SW480 (cell line): ENCODE data around the gene STEAP3.

Source experiments
- DNase-seq: peaks from one replicate; pipeline ENCODE4 v3.0.0-alpha.2; 2016; ENCODE audit warnings: low spot score

Gene STEAP3

GRCh38 chr2:119246884-119247843 is 23.5 kb downstream of the STEAP3 start:
- DNase-seq = no peak

GRCh38 chr2:119247844-119248271 is 24.2 kb downstream of the STEAP3 start:
- no peak for DNase-seq

GRCh38 chr2:119248311-119248710 is 24.7 kb downstream of the STEAP3 start:
- DNase-seq = no peak

GRCh38 chr2:119248751-119249150 is 25.1 kb downstream of the STEAP3 start:
- no peak for DNase-seq

- no peak for DNase-seq
Observed at GRCh38 chr2:119249311-119249710, 25.7 kb downstream of the STEAP3 start.

- DNase-seq = no peak
Observed at GRCh38 chr2:119249855-119250717, 26.5 kb downstream of the STEAP3 start.

GRCh38 chr2:119250718-119251290 is 27.2 kb downstream of the STEAP3 start:
- no peak for DNase-seq

- no peak for DNase-seq
Observed at GRCh38 chr2:119251652-119252051, 28.0 kb downstream of the STEAP3 start.

GRCh38 chr2:119252186-119253113 is 28.8 kb downstream of the STEAP3 start:
- peak; percentile 60 for DNase-seq

GRCh38 chr2:119253114-119253702 is 29.6 kb downstream of the STEAP3 start:
- DNase-seq = peak; percentile 27

- no peak for DNase-seq
Observed at GRCh38 chr2:119253760-119254600, 30.3 kb downstream of the STEAP3 start.

- no peak for DNase-seq
Observed at GRCh38 chr2:119254601-119255080, 31.0 kb downstream of the STEAP3 start.

GRCh38 chr2:119255760-119256581 is 32.3 kb downstream of the STEAP3 start:
- DNase-seq = peak; percentile 89

GRCh38 chr2:119256582-119256921 is 32.9 kb downstream of the STEAP3 start:
- no peak for DNase-seq

GRCh38 chr2:119257198-119257597 is 33.6 kb downstream of the STEAP3 start:
- no peak for DNase-seq

GRCh38 chr2:119259296-119259860 is 35.7 kb downstream of the STEAP3 start:
- DNase-seq = no peak

GRCh38 chr2:119260646-119261492 is 37.2 kb downstream of the STEAP3 start:
- DNase-seq = no peak
